Neural cell (in vitro differentiated cells): ENCODE measurements around the gene FCAMR.

Source experiments
- EP300 ChIP-seq: fragments of 450-650 bp; conservative IDR thresholded peaks from 2 replicates; pipeline ENCODE4 v1.6.1; 2014; ENCODE audit warnings: antibody characterized with exemption, mild to moderate bottlenecking, moderate library complexity; ENCODE audit not compliant: poor library complexity, severe bottlenecking
- POLR2AphosphoS5 ChIP-seq: IDR thresholded peaks from 2 replicates; pipeline ENCODE4 v1.6.1; 2012
- TF ChIP-seq, protein P1 (sequence below): fragments of 450-650 bp; IDR thresholded peaks from 2 replicates; pipeline ENCODE4 v1.5.1; 2014; ENCODE audit warnings: antibody characterized with exemption, mild to moderate bottlenecking, moderate library complexity; ENCODE audit not compliant: poor library complexity, severe bottlenecking

DNA sequence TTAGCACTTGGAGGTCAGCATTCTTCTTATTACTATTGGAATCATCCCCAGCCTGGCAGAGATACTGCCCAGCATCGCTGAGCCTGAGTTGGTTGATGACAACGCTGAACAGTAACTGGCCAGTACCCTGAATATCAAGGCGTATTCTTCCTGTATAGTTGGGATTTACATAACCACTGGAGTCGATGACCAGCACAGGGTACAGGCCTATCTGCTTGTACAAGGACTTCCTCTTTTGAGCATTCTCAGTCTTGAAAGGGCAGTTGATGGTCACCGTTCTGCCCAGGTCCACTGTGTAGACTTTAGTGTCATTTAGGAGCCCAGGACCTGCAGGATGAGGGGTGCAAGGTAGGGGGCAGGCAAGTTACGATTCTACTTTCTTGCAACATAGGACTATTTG, 32.8 kb downstream of the FCAMR start:
- TF ChIP-seq POLR2AphosphoS5 (no peak), EP300 (no peak)
- TF ChIP-seq, protein P1, sequence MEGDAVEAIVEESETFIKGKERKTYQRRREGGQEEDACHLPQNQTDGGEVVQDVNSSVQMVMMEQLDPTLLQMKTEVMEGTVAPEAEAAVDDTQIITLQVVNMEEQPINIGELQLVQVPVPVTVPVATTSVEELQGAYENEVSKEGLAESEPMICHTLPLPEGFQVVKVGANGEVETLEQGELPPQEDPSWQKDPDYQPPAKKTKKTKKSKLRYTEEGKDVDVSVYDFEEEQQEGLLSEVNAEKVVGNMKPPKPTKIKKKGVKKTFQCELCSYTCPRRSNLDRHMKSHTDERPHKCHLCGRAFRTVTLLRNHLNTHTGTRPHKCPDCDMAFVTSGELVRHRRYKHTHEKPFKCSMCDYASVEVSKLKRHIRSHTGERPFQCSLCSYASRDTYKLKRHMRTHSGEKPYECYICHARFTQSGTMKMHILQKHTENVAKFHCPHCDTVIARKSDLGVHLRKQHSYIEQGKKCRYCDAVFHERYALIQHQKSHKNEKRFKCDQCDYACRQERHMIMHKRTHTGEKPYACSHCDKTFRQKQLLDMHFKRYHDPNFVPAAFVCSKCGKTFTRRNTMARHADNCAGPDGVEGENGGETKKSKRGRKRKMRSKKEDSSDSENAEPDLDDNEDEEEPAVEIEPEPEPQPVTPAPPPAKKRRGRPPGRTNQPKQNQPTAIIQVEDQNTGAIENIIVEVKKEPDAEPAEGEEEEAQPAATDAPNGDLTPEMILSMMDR: no peak
